Lower lobe of right lung (tissue), 2 donors: Measurements from ENCODE around the gene COTL1. TPM values are rescaled to one million over a fixed set of nuclear protein-coding genes. Genes with fewer than 3 reads are reported as not detected.
"Not testable (repeated sequence)": the region's sequence is repeated elsewhere in the genome, so short reads cannot be mapped to it uniquely, and the experiment has no call there.

Experiments
- ATAC-seq, 2 donors: fragments of 200-7000 bp; cut with Tn5 transposase; one replicate each; pipeline ENCODE4 v1.9.1; 2020 to 2022; ENCODE audit warnings: mild to moderate bottlenecking in 2 of 2, moderate library complexity in 2 of 2
- DNase-seq: peaks from one replicate; pipeline ENCODE4 v3.0.0-alpha.2; 2020
- H3K27ac ChIP-seq: fragments of 200-600 bp; one replicate; pipeline ENCODE4 v1.8.0; 2022
- H3K27me3 ChIP-seq: fragments of 200-600 bp; one replicate; pipeline ENCODE4 v1.8.0; 2022; ENCODE audit warnings: low read depth
- H3K36me3 ChIP-seq: fragments of 200-600 bp; one replicate; pipeline ENCODE4 v1.8.0; 2022; ENCODE audit warnings: mild to moderate bottlenecking
- H3K4me1 ChIP-seq: fragments of 200-600 bp; one replicate; pipeline ENCODE4 v1.8.0; 2022
- H3K4me3 ChIP-seq: fragments of 200-600 bp; one replicate; pipeline ENCODE4 v1.8.0; 2022; ENCODE audit warnings: mild to moderate bottlenecking
- H3K9me3 ChIP-seq: fragments of 200-600 bp; one replicate; pipeline ENCODE4 v1.8.0; 2022
- CTCF ChIP-seq: fragments of 200-600 bp; IDR thresholded peaks from one replicate; pipeline ENCODE4 v1.8.0; 2022; ENCODE audit warnings: antibody characterized with exemption, mild to moderate bottlenecking
- intact Hi-C: fragments of 100-400 bp; cut with DNase I; formaldehyde crosslinking; loops from one replicate; pipeline ENCODE4 v1.11.0; 2022
- total RNA-seq: library from RNA; stranded (reverse); fragmentation: NEBNext Ultra II Directional; extraction: Animal tissue kit (Norgen Biotek cat#: 25700); gene quantifications from one replicate; pipeline ENCODE4 v1.2.1, GENCODE V29; 2021
- donor health status: DM: no; HTN: yes; CAD: no; lungs with severe emphysema.

The COTL1 gene
- total RNA-seq, 1 donor from 2014 or later: 221 TPM

GRCh38 chr16:84524346-84524920 is 93.4 kb downstream of the COTL1 start:
- Histone ChIP-seq H3K27me3 (no peaks in the 10 kb centered on the region), H3K9me3 (no peaks in the 10 kb centered on the region), H3K4me1 (peaks cover 22% of the 10 kb centered on the region), H3K4me3 (no peak overlapping the region), H3K27ac (no peak overlapping the region), H3K36me3 (no peaks in the 10 kb centered on the region)
- DNase-seq: no peak
- intact Hi-C loops: no loop called here
- TF ChIP-seq CTCF: no peak
- ATAC-seq: no peak

- no peaks in the 10 kb centered on the region for H3K9me3 ChIP-seq
- intact Hi-C loops: no loop called here
- DNase-seq (peak; percentile 43), ATAC-seq (no peak)
- no peaks in the 10 kb centered on the region for H3K36me3 ChIP-seq
- H3K4me1 ChIP-seq: peaks cover 1% of the 10 kb centered on the region
- H3K27me3 ChIP-seq: no peaks in the 10 kb centered on the region
- TF ChIP-seq CTCF: no peak
- no peak overlapping the region for H3K27ac ChIP-seq
- H3K4me3 ChIP-seq: no peak overlapping the region
Observed at GRCh38 chr16:84521497-84521770, 96.4 kb downstream of the COTL1 start.

- Histone ChIP-seq H3K9me3 (no peaks in the 10 kb centered on the region), H3K36me3 (no peaks in the 10 kb centered on the region), H3K27ac (no peak overlapping the region), H3K4me1 (no peaks in the 10 kb centered on the region), H3K27me3 (no peaks in the 10 kb centered on the region), H3K4me3 (no peak overlapping the region)
- intact Hi-C loops: no loop called here
- no peak for TF ChIP-seq CTCF
- DNase-seq (peak; percentile 58), ATAC-seq (peak; percentile 76 to 82)
Observed at GRCh38 chr16:84520725-84521496, 97.0 kb downstream of the COTL1 start.

GRCh38 chr16:84519855-84520254 is 98.0 kb downstream of the COTL1 start:
- no peak for TF ChIP-seq CTCF
- intact Hi-C loops: no loop called here

GRCh38 chr16:84518804-84519341 is 99.0 kb downstream of the COTL1 start:
- no peaks in the 10 kb centered on the region for H3K27me3 ChIP-seq
- intact Hi-C loops: no loop called here
- peak; percentile 37 for DNase-seq
- no peaks in the 10 kb centered on the region for H3K36me3 ChIP-seq
- ATAC-seq: no peak
- no peak overlapping the region for H3K4me3 ChIP-seq
- no peak for TF ChIP-seq CTCF
- no peaks in the 10 kb centered on the region for H3K4me1 ChIP-seq
- no peak overlapping the region for H3K27ac ChIP-seq
- no peaks in the 10 kb centered on the region for H3K9me3 ChIP-seq

More at GRCh38 chr16:84519855-84520254, 98.0 kb downstream of the COTL1 start:
- no peaks in the 10 kb centered on the region for H3K27me3 ChIP-seq
- no peaks in the 10 kb centered on the region for H3K9me3 ChIP-seq
- no peak for ATAC-seq
- peak; percentile 35 for DNase-seq
- H3K36me3 ChIP-seq: no peaks in the 10 kb centered on the region
- H3K27ac ChIP-seq: no peak overlapping the region
- no peaks in the 10 kb centered on the region for H3K4me1 ChIP-seq
- no peak overlapping the region for H3K4me3 ChIP-seq

GRCh38 chr16:84518220-84518619 is 99.7 kb downstream of the COTL1 start:
- ATAC-seq, DNase-seq: not testable (repeated sequence)

More at GRCh38 chr16:84518220-84518619, 99.7 kb downstream of the COTL1 start:
- H3K27me3 ChIP-seq, H3K4me1 ChIP-seq, H3K9me3 ChIP-seq, H3K36me3 ChIP-seq, intact Hi-C loops, H3K27ac ChIP-seq, H3K4me3 ChIP-seq: not testable (repeated sequence)
